ENCODE data around the gene CC2D1A.

Gene CC2D1A

GRCh38 chr19:13868663-13869062 lies 37.3 kb upstream of the CC2D1A start:
- DNase-seq (ENCODE audit: low read depth in 1 of 2, low spot score in 1 of 2) = no peak
- TF ChIP-seq JUND (IDR thresholded peaks at IDR 0.05; ENCODE audit: low read depth) = no peak
- in situ Hi-C loops (cut with HindIII; ENCODE audit: low pct_unique_long_range_greater_than_20kb, low sequenced_read_pairs) = no loop called here

- DNase-seq (ENCODE audit: low read depth in 1 of 2, low spot score in 1 of 2) = no peak
- no peak for TF ChIP-seq JUND (IDR thresholded peaks at IDR 0.05; ENCODE audit: low read depth)
- in situ Hi-C loops (cut with HindIII; ENCODE audit: low pct_unique_long_range_greater_than_20kb, low sequenced_read_pairs) = no loop called here
Measured at GRCh38 chr19:13869281-13869680, 36.7 kb upstream of the CC2D1A start.

- no peak for DNase-seq (ENCODE audit: low read depth in 1 of 2, low spot score in 1 of 2)
- in situ Hi-C loops (cut with HindIII; ENCODE audit: low pct_unique_long_range_greater_than_20kb, low sequenced_read_pairs) = no loop called here
Measured at GRCh38 chr19:13870873-13871272, 35.1 kb upstream of the CC2D1A start.

GRCh38 chr19:13872339-13872694 lies 33.7 kb upstream of the CC2D1A start:
- in situ Hi-C loops (cut with HindIII; ENCODE audit: low pct_unique_long_range_greater_than_20kb, low sequenced_read_pairs) = no loop called here
- no peak for TF ChIP-seq JUND (IDR thresholded peaks at IDR 0.05; ENCODE audit: low read depth)
- no peak for DNase-seq (ENCODE audit: low read depth in 1 of 2, low spot score in 1 of 2)

More at GRCh38 chr19:13870873-13871272, 35.1 kb upstream of the CC2D1A start:
- TF ChIP-seq JUND (IDR thresholded peaks at IDR 0.05; ENCODE audit: low read depth) = no peak

GRCh38 chr19:13872695-13873389 lies 33.2 kb upstream of the CC2D1A start:
- no peak for TF ChIP-seq JUND (IDR thresholded peaks at IDR 0.05; ENCODE audit: low read depth)
- in situ Hi-C loops (cut with HindIII; ENCODE audit: low pct_unique_long_range_greater_than_20kb, low sequenced_read_pairs) = no loop called here
- DNase-seq (ENCODE audit: low read depth in 1 of 2, low spot score in 1 of 2) = no peak

GRCh38 chr19:13873834-13874515 lies 32.0 kb upstream of the CC2D1A start:
- in situ Hi-C loops (cut with HindIII; ENCODE audit: low pct_unique_long_range_greater_than_20kb, low sequenced_read_pairs) = no loop called here
- peak in 1 of 2 experiments; percentile 44 for DNase-seq (ENCODE audit: low read depth in 1 of 2, low spot score in 1 of 2)
- TF ChIP-seq JUND (IDR thresholded peaks at IDR 0.05; ENCODE audit: low read depth) = no peak

- in situ Hi-C loops (cut with HindIII; ENCODE audit: low pct_unique_long_range_greater_than_20kb, low sequenced_read_pairs) = no loop called here
- no peak for TF ChIP-seq JUND (IDR thresholded peaks at IDR 0.05; ENCODE audit: low read depth)
Measured at GRCh38 chr19:13875824-13876223, 30.2 kb upstream of the CC2D1A start.

GRCh38 chr19:13876834-13877233 lies 29.2 kb upstream of the CC2D1A start, which contains the start of gene NANOS3:
Gene NANOS3 (plus strand): TSS chr19:13877134. CDS start chr19:13877249, 115 bp downstream.
- no peak for DNase-seq (ENCODE audit: low read depth in 1 of 2, low spot score in 1 of 2)
- TF ChIP-seq JUND (IDR thresholded peaks at IDR 0.05; ENCODE audit: low read depth) = no peak
- in situ Hi-C loops (cut with HindIII; ENCODE audit: low pct_unique_long_range_greater_than_20kb, low sequenced_read_pairs) = no loop called here

More at GRCh38 chr19:13875824-13876223, 30.2 kb upstream of the CC2D1A start:
- no peak for DNase-seq (ENCODE audit: low read depth in 1 of 2, low spot score in 1 of 2)

GRCh38 chr19:13877303-13877702 lies 28.7 kb upstream of the CC2D1A start:
- DNase-seq (ENCODE audit: low read depth in 1 of 2, low spot score in 1 of 2) = no peak
- in situ Hi-C loops (cut with HindIII; ENCODE audit: low pct_unique_long_range_greater_than_20kb, low sequenced_read_pairs) = no loop called here

GRCh38 chr19:13880059-13881043 lies 25.6 kb upstream of the CC2D1A start:
- TF ChIP-seq JUND (IDR thresholded peaks at IDR 0.05; ENCODE audit: low read depth) = no peak; the same call in 1 of the 2 replicates
- in situ Hi-C loops (cut with HindIII; ENCODE audit: low pct_unique_long_range_greater_than_20kb, low sequenced_read_pairs) = no loop called here
- DNase-seq (ENCODE audit: low read depth in 1 of 2, low spot score in 1 of 2) = peak; percentile 87 to 93

More at GRCh38 chr19:13877303-13877702, 28.7 kb upstream of the CC2D1A start:
- TF ChIP-seq JUND (IDR thresholded peaks at IDR 0.05; ENCODE audit: low read depth) = no peak

- in situ Hi-C loops (cut with HindIII; ENCODE audit: low pct_unique_long_range_greater_than_20kb, low sequenced_read_pairs) = no loop called here
Measured at GRCh38 chr19:13881251-13881691, 24.7 kb upstream of the CC2D1A start.

GRCh38 chr19:13881692-13882418 lies 24.1 kb upstream of the CC2D1A start:
- in situ Hi-C loops (cut with HindIII; ENCODE audit: low pct_unique_long_range_greater_than_20kb, low sequenced_read_pairs) = no loop called here
- no peak for DNase-seq (ENCODE audit: low read depth in 1 of 2, low spot score in 1 of 2)
- no peak for TF ChIP-seq JUND (IDR thresholded peaks at IDR 0.05; ENCODE audit: low read depth)

More at GRCh38 chr19:13881251-13881691, 24.7 kb upstream of the CC2D1A start:
- no peak for TF ChIP-seq JUND (IDR thresholded peaks at IDR 0.05; ENCODE audit: low read depth)
- DNase-seq (ENCODE audit: low read depth in 1 of 2, low spot score in 1 of 2) = no peak
